Skin epidermis (tissue), 12 donors: ENCODE measurements around the gene IMMP2L.

ENCODE experiments used
- H3K27ac ChIP-seq, 21 experiments: fragments of 200-600 bp; sonication (generic) in 11 of 21; one replicate each; pipeline ENCODE4 v1.5.0; 2020; ENCODE audit warnings: mild to moderate bottlenecking in 3 of 21, inconsistent platforms in 2 of 21, moderate library complexity in 2 of 21
- H3K4me3 ChIP-seq, 7 experiments: fragments of 200-600 bp; sonication (generic) in 2 of 7; one replicate each; pipeline ENCODE4 v1.5.0; 2020; ENCODE audit warnings: inconsistent platforms in 2 of 7, mild to moderate bottlenecking in 2 of 7, moderate library complexity in 1 of 7

The IMMP2L gene

DNA sequence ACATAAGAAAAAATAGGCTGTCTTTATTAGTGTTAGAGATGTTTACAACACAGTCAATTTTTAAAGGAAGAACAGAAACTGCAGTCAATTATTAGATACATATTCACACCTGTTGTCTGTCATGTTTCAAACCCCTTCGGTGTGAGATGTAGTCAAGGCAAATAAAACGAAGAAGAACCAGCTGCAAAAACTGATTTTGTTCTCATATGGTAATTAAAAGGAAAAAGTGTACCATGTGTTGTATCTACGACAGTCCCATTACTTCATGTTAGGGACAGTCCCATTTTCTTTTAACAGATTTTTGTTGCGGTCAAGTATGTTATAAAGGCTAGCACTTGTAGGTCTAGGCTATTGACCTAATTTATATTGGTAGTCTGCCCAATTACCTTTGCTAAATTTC lies 321.9 kb downstream of the IMMP2L start:
- no peak overlapping the region for H3K4me3 ChIP-seq
- no peak overlapping the region for H3K27ac ChIP-seq

DNA sequence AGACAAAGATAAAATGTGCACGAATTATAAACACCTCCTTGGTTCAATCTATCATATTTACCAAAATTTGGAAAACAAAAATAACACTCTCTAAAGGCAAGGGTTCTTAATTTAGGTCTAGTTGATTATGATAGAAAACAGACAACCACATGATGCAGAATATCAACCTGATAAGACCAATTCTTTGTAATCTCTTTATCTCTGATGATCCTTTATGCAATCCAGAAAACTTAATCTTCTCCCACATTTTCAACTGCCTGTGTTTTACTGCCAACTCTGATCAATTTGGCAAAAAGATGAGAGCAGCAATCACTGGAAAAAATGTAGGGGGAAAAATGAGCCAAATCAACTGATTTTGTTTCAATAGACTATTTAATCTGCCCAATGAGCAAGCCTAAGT lies 322.9 kb downstream of the IMMP2L start:
- Histone ChIP-seq H3K4me3 (no peak overlapping the region), H3K27ac (no peak overlapping the region)

DNA sequence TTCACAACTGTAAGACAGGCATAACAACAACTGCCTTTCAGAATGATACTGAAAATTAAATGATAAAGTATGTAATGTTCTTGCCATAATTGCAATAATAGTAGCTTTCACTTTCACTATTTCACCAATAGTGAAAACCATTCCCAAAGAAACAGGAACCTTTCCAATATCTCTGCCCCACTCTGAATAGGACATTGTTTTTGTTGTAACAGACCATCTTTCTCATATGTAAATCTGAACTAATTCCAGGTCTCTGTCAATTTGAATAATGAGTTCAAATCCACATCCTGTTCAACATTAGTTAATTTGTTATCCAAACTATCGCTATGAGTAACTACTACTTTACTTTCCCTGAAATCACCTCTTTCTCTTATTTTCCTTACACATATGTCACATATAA lies 323.4 kb downstream of the IMMP2L start:
- peak overlapping the region in 2 of 21 experiments; percentile 5 to 52 for H3K27ac ChIP-seq
- H3K4me3 ChIP-seq, result no peak overlapping the region

DNA sequence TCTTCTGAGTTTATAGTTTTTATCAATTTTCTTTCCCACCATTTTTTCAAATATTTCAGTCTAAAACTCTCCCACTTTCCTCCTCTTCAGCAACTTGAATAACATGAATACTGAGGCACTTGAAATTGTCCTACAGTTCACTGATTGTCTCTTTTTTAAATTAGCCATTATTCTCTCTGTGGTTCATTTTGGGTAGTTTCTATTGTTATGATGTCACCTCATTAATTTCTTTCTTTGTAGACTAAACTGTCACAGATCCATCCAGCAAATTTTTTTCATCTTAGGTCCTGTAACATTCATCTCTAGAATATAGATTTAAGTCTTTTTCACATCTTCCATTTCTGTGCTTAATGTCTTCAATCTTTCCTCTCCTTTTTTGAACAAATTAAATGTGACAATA lies 326.6 kb downstream of the IMMP2L start:
- Histone ChIP-seq H3K4me3 (no peak overlapping the region), H3K27ac (no peak overlapping the region)

DNA sequence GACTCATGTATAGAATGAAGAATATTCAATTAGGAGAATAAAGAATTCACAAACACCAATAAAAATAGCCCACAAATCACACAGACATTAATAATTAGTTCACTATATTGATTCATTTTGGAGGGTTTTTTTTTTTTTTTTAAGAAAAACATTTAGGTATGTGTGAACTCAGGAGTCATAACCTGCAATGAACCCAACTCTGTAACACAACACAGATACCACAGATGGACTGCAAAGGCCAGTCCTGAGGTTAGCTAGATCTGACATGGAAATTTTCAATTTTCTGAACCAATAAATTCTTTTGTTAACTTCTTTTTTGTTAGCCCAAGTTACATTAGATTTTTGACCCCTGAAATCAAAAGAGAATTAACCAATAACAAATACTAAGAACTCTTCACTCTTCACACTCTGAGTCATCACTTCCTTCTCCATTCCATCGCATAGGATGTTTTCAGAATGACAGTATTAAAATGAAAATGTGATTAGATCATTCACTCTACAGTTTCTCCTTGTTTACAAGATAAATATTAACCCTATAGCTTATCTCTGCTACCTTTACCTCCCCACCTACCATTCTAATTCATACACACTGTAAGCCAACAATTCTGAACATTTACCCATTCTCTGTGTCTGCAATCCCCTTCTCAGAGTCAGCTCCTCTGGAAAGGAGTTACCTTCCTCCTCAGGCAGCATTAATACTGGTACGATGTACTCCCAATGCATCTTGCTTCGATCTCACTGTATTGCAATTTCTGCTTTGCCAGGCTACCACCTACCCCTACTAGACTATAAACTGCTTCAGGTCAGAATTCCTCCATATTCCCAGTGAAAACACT lies 329.8 kb downstream of the IMMP2L start:
- no peak overlapping the region for H3K27ac ChIP-seq
- no peak overlapping the region for H3K4me3 ChIP-seq

DNA sequence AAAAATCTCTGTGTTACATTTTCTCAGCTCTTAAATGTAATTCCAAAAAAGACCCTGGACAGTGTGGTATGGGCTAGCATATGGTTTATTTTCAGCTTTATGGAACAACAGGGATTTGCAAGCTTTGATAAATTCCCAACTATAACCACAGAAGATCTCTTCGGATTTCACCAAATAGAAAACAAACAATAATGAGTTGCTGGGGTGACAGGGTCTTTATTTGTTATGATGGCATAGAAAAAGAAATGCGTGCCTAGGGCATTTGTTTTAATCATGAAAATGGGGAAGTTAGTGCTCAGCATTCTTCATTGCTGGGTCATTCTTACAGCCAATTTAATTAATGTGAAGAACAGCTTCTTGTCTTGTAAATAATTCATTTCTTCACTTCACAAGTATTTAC lies 332.4 kb downstream of the IMMP2L start:
- no peak overlapping the region for H3K27ac ChIP-seq

DNA sequence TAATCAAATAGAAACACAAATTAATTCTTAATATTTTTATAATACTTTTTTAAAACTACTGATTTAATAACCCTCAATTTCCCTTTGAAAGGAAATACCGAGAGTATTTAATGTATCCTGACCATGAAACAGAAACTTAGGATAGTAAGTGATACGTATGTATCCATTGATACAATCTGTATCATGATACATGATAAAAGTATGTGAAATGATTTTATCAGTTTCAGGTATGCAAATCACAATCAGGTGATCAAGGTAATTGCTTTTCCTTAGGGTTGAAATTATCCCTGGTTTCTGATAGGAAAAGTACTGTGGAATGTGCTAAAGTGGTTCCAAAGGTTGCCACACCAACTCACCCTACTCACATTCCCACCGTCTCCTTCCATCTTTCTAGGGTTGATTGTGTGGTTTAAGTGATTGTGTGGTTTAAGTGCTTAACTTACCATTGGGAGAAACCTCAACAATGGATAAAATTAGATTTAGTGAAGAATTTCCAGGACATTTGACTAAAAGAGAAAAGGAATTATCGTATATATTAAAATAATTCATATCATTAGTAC lies 333.0 kb downstream of the IMMP2L start:
- Histone ChIP-seq H3K4me3 (no peak overlapping the region), H3K27ac (no peak overlapping the region)

More for the DNA sequence above, 332.4 kb downstream of the IMMP2L start:
- no peak overlapping the region for H3K4me3 ChIP-seq

DNA sequence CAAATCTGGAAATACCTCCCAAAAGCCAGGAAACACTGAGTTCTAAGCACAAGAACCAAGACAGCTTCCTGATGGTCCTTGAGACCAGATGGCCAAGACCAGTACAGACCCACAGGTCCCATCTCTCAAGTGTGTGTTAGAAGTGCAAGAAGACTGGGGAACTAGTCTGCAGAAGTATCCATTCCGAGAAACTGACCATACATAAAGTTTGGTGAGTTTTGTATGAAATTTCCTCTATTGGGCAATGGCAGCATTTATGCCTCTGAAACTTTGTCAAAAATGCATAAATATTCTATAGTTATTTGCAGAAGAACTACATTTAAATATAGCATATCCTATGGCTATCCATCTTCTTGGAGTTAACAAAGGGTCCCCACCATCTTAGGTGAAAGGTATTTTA lies 333.9 kb downstream of the IMMP2L start:
- H3K27ac ChIP-seq, result no peak overlapping the region

DNA sequence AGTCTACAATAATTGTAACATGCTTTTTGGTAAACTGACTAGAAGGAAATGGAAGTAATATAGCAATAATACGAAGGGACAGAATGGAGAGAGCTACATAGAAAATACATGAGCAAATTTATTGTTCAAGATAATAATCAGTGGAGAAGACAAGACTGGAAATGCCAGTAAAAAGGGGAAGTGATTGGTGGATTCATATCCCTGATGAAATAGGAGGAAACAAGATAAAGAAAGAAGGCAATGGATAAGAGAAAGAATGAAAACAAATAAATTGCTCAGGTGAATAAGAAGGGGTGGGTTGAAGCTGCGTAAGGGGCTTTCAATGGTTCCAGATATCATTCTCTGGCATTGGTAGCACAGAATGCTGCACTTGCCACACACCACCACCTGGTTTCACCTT lies 335.5 kb downstream of the IMMP2L start:
- Histone ChIP-seq H3K4me3 (no peak overlapping the region), H3K27ac (no peak overlapping the region)

More for the DNA sequence above, 333.9 kb downstream of the IMMP2L start:
- no peak overlapping the region for H3K4me3 ChIP-seq

DNA sequence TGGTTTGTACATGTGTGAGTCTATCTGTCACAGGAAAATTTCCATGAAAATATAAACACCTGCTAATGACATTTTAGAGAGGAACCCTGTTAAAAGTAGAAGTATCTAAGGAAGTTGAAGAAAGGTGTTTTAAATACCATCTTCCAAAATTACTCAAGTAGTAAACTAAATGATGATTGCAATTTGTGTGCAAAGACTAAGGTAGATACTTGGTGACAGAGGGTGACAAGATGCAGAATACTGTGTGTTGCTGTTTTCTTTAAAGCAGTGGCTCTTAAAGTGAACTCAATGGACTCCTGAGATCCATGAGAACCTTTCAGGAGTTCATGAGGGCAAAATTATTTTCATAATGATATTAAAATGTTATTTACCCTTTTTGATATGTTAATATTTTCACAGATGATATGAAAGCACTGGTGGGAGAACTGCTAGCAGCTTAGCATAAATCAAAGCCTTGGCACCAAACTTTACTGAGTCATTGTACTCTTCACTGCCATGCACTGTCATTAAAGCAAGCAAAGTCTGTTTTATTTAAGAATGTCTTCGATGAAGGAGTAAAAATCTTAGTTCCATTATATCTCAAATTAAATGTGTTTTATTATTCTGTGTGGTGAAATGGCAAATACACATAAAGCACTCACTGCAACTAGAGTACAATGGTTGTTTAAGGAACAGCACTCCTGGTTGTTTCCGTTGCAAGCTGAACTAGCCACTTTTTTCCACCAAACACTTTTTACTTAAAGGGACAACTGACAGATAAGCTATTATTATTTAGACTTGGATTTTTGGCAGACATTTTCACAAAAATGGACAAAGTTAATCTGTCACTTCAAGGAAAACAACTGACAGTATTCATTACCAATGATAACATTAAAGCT lies 337.7 kb downstream of the IMMP2L start:
- H3K27ac ChIP-seq, result no peak overlapping the region

DNA sequence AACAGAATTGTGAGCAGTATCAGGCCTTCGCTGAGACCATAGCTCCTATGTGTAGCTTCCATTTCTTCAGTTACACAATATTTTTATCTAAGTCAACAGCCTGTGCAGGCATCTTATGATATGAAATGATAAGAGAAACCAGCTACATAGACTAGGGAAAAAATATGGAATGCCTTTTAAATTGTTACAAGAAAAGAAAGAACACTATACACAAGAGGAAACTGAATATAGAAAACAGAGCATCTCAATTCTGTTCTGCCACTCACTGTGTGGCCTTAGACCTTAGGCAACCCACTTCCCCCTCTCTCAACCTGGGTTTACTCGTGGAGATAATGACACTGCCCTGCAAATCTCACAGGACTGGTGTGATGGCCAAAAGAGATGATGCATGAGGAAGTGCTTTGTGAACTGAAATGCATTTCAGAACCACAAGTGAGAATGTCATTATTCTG lies 338.5 kb downstream of the IMMP2L start:
- no peak overlapping the region for H3K4me3 ChIP-seq
- H3K27ac ChIP-seq, result no peak overlapping the region

More for the DNA sequence above, 337.7 kb downstream of the IMMP2L start:
- H3K4me3 ChIP-seq, result no peak overlapping the region

DNA sequence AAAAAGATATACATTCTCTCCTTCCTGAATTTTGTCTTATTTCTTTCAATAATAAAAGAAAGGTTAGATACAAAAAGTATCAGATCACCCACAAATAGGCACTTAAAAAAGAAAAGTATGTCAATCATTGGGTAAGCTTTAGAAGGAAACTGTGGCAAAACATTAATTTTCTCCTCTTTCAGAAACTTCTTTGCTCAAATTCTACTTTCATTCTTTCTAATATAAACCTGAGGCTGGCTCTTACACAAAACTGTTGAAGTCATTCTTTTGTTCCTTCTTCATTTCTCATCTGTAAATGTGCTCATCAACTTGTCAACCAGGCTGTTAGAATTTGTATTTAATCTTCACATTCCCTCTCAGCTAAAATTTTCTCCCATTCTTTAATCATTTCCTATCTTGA lies 346.7 kb downstream of the IMMP2L start:
- no peak overlapping the region for H3K4me3 ChIP-seq
- H3K27ac ChIP-seq, result no peak overlapping the region

DNA sequence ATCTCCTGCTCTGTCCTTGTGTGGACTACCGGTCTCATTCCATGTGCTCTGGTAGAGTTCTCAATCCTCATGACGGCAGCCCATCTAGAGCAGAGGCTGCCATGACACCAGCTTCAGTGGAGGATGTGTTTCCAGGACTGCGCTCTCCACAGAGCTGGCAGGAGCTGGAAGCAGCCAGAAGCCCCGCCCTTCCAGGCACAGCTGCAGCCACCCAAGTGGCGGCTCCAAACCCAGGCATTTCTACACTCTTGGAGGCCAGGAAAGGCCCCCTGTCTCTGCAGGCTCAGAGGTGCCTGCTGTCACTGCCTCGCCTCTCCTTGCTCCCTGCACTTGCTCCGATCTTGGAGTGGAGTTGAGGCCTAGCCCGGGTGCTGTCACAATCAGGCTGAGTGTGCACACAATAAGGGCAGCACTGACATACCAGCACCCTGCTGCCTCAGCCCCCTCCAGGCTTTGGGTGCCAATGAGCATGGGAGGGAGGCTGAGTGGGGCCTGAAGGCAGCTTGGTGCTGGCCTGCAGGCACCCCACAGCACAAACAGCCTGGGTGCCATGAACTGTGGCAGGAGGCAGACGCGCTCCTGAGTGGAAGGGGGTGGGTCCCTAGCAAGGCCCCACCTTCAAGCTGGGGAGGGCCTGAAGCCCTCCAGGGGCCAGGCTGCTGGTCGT lies 349.3 kb downstream of the IMMP2L start:
- H3K4me3 ChIP-seq, result no peak overlapping the region
- H3K27ac ChIP-seq, result no peak overlapping the region

DNA sequence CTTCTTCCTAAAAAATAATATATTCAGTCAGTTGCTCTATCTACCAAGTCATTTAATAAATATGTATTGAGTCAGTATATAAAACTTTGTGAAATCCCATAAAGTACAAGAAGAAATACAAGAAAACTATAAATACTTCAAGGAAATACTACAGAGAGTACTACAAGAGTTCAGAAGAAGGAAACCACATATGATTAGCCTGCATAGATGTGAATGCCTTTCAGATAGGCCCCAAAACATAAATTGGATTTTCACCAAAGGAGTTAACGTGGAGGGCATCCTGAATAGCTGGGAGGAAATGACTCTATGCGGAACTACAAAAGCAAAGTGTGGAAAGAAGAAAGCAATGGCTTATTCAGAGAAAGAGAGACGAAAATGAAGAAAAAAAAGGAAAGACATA lies 351.3 kb downstream of the IMMP2L start:
- H3K27ac ChIP-seq, result no peak overlapping the region

DNA sequence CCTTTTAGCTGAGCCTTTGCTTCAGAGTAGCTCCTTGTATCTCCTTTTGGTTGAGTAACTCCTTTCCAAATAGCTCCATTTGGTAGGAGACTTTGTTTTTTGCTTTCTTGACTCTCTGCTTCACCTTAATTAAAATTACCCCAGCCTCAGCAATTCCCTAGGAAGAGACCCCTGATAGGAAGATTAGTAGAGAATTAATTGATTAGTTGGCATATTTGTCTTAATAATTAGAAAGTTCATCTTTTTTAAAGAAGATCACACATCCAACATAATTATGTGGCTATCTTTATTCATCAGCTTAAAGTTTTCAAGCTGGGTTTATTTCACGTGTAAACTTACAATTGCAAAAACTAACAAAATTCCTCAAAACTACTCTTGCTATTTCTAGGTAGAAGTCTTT lies 352.2 kb downstream of the IMMP2L start:
- H3K27ac ChIP-seq, result no peak overlapping the region
- no peak overlapping the region for H3K4me3 ChIP-seq

More for the DNA sequence above, 351.3 kb downstream of the IMMP2L start:
- no peak overlapping the region for H3K4me3 ChIP-seq

DNA sequence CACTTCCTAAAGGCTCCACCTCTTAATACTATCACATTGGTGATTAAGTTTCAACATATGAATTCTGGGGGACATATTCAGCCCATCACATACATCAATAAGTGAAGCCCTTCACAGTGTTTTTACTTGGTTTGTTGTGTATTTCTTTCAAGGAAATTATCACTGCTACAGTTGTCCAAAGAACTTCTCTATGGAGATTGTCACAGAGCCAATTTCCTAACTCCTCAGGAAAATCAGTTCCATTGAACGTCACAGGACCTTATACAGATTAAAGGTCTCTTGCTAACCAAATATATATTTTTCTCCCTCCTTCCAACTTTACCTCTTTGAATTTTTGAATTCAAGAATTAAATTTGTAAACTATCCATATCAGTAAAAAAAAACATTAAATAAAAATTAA lies 357.0 kb downstream of the IMMP2L start:
- Histone ChIP-seq H3K27ac (no peak overlapping the region), H3K4me3 (no peak overlapping the region)

DNA sequence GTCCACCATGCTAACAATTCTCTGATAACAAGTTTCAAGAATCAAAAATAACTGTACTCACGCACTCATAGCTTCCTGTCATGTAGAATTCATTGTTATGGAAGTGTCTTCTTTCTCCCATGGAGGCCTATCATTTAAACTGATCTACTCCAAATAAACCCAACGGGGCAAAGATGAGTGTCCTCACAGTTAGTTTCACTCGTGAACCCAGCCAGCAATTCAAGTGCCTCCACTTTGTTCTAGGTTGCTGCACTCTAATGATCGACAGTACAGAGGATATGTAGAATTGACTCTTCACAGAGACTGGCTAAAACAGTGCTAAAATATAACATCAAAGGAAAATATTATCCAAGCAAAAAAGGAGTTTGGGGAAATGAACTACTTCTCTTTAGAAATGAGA lies 360.0 kb downstream of the IMMP2L start:
- no peak overlapping the region for H3K4me3 ChIP-seq
- no peak overlapping the region for H3K27ac ChIP-seq

DNA sequence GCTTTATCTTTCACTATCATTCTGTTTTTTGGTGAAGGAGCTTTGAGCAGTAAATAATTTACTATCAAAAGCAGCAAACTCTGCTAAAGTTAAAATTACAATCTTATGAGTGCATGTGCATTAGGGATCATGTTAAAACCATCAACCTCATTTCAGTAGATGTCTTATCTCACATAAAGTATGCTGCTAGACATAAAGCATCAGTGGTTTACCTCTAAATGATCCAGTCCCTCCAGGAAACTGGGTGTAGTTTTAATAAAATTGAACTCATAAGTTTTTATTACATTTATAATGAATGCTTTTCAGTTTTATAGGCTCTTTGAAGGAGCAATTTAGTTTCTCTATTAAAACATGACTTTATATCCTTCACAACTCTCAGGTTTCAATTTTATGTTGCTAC lies 362.6 kb downstream of the IMMP2L start:
- Histone ChIP-seq H3K4me3 (no peak overlapping the region), H3K27ac (no peak overlapping the region)

DNA sequence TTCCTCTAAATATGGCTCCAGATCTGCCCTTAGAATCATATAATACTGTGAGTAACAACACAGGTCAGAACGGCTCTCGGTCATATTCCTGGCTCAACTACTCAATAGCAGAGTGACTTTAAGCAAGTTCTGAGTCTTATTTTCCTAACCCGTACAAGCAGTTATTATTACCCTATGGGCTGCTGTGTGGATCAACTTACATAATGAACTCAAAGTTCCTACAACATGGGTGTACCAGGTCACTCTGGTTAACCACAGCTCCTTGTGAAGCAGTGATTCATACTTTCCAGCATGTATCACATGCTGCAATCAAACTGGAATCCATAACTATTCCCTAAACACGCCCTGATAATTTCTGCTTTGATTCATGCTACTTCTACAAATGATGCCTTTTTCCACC lies 364.0 kb downstream of the IMMP2L start:
- Histone ChIP-seq H3K27ac (peak overlapping the region in 6 of 21 experiments; percentile 10 to 45 (median 19)), H3K4me3 (no peak overlapping the region)

DNA sequence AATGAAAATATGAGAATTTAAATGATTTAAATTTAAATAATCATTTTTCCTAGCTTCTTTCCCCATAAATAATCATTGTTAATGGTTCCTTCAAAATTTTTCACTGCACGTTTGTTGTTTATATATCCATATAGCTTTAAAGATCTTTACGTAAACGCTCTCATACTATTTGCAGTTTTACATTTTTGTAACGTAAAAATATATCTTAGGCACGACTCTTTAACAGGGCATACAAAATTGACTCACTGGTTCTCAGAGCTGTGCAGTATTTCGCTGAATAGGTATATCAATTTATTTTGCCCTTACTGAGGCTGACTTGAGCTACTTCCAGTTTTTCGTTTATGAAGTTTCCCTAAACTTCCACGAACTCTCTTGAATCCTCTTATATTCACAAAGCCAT lies 365.6 kb downstream of the IMMP2L start:
- Histone ChIP-seq H3K4me3 (no peak overlapping the region), H3K27ac (no peak overlapping the region)
